GM18502 (cell line): ENCODE data around the gene VWA8.
"Not testable (repeated sequence)": the region's sequence is repeated elsewhere in the genome, so short reads cannot be mapped to it uniquely, and the experiment has no call there.

Source experiments
- ATAC-seq: cut with Tn5 transposase; IDR thresholded peaks from one replicate; pipeline ENCODE4 v1.9.1; 2021; ENCODE audit warnings: mild to moderate bottlenecking; ENCODE audit not compliant: unreplicated experiment, poor library complexity

Gene VWA8

GRCh38 chr13:41812851-41813250, 148.1 kb downstream of the VWA8 start:
- peak; percentile 76 for ATAC-seq

- no peak for ATAC-seq
These were observed 148.7 kb downstream of the VWA8 start for GRCh38 chr13:41812237-41812636.

- peak; percentile 56 for ATAC-seq
These were observed 149.3 kb downstream of the VWA8 start for GRCh38 chr13:41811588-41812021.

GRCh38 chr13:41809962-41810361, 150.9 kb downstream of the VWA8 start:
- ATAC-seq: no peak

- ATAC-seq: not testable (repeated sequence)
These were observed 157.5 kb downstream of the VWA8 start for GRCh38 chr13:41803445-41803735.

- ATAC-seq: no peak
These were observed 158.0 kb downstream of the VWA8 start for GRCh38 chr13:41802684-41803444.

- no peak for ATAC-seq
These were observed 158.7 kb downstream of the VWA8 start for GRCh38 chr13:41802043-41802683.

- ATAC-seq: no peak
These were observed 169.9 kb downstream of the VWA8 start for GRCh38 chr13:41791056-41791455.

GRCh38 chr13:41788552-41788951, 172.4 kb downstream of the VWA8 start:
- no peak for ATAC-seq

- ATAC-seq: no peak
These were observed 175.3 kb downstream of the VWA8 start for GRCh38 chr13:41785402-41786172.

GRCh38 chr13:41782086-41782485, 178.8 kb downstream of the VWA8 start:
- ATAC-seq: no peak

- no peak for ATAC-seq
These were observed 179.9 kb downstream of the VWA8 start for GRCh38 chr13:41780715-41781706.

- no peak for ATAC-seq
These were observed 185.7 kb downstream of the VWA8 start for GRCh38 chr13:41775251-41775650.

- no peak for ATAC-seq
These were observed 186.2 kb downstream of the VWA8 start for GRCh38 chr13:41774605-41775218.

GRCh38 chr13:41767801-41768200, 193.1 kb downstream of the VWA8 start:
- no peak for ATAC-seq

- ATAC-seq: no peak
These were observed 194.5 kb downstream of the VWA8 start for GRCh38 chr13:41766439-41766838.

- ATAC-seq: no peak
These were observed 195.1 kb downstream of the VWA8 start for GRCh38 chr13:41765813-41766212.

- ATAC-seq: no peak
These were observed 195.9 kb downstream of the VWA8 start for GRCh38 chr13:41765020-41765419.

- ATAC-seq: no peak
These were observed 196.4 kb downstream of the VWA8 start for GRCh38 chr13:41764558-41764957.

GRCh38 chr13:41763782-41764181, 197.1 kb downstream of the VWA8 start:
- ATAC-seq: no peak
